ENCODE measurements around the gene CLTRN. TPM values are rescaled to one million over a fixed set of nuclear protein-coding genes. Genes with fewer than 3 reads are reported as not detected.
"Not testable (repeated sequence)": the region's sequence is repeated elsewhere in the genome, so short reads cannot be mapped to it uniquely, and the experiment has no call there.

Gene CLTRN, protein sequence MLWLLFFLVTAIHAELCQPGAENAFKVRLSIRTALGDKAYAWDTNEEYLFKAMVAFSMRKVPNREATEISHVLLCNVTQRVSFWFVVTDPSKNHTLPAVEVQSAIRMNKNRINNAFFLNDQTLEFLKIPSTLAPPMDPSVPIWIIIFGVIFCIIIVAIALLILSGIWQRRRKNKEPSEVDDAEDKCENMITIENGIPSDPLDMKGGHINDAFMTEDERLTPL
- total RNA-seq (2014; rRNA removed), result 6.1 and 9.1 TPM in 2 replicates
- percentile 48 among the genes with signal in this experiment for Bru-seq, nascent RNA
- BruChase-seq, experiment 1, labeled RNA remaining after a 6-hour chase, result percentile 81 among the genes with signal in this experiment
- percentile 65 among the genes with signal in this experiment for BruChase-seq, experiment 2, labeled RNA remaining after a 2-hour chase
- long read RNA-seq, transcript CLTRN-201 (6 exons, 1,578 nt), result major isoform, 7 of 9 reads
- long read RNA-seq, partial matches to known transcripts, result 0 of 9 reads
- long read RNA-seq, other reads (novel, unspliced or antisense), result 2 of 9 reads

DNA sequence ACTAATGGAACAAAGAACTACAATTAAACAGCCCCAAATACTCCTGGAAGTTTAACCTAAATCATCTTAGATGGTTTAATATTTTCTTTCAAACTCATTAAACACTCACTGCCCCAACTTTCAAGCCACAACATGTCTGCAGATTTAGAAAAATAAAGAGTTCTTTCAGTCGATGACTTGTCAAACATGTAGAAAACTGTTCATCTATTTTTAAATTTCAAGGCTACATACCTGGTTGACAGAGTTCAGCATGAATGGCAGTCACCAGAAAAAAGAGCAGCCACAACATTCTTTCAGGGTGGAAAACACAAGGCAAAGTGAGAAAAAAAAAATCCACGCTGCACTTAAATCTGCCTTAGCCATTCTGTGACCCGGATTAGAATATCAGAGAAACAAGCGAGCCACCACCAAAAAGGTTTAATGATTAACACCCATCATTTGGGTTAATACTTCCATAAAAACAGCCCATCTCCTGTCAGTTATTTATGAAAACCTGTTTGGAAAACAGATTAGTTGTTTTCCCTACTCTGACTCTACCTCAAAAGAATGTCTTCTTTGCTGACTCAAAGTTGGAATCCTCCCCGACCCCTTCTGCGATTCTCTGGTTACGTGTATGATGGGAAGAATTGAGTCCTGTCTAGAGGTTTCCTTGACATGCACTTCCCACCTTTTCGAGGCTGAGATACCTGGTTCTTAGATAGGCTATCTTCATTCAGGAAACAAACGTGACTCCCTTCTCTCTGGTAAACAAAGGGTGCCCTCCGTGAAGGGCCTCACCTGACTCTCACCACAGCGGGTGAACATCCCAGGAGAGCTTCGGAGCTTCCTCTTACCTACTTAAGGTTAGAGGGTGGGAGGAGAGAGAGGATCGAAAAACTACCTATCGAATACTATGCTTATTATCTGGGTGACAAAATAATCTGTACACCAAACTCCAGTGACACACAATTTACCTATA, at the start of gene CLTRN:
Gene CLTRN, minus strand, starts transcription at position 319 of the 958 bp plus-strand sequence. Its CDS starts 30 bp downstream, at position 289.
- H4K20me1 ChIP-seq (ENCODE audit: low read length), result no peaks in the 10 kb centered on the region
- H3K36me3 ChIP-seq (ENCODE audit: low read depth, low read length), result no peaks in the 10 kb centered on the region
- CTCF ChIA-PET, result no interaction called here
- H2AFZ ChIP-seq (ENCODE audit: low read length), result peak within 1 kb of the TSS; percentile 66
- H3K4me2 ChIP-seq (ENCODE audit: low read length), result peak within 1 kb of the TSS; percentile 86
- TF ChIP-seq EZH2phosphoT487 (IDR thresholded peaks at IDR 0.05; ENCODE audit: borderline replicate concordance, low read length) (no peak), EZH2 (IDR thresholded peaks at IDR 0.05; ENCODE audit: low read length, unreplicated experiment) (no peak)
- TF ChIP-seq, protein P1, sequence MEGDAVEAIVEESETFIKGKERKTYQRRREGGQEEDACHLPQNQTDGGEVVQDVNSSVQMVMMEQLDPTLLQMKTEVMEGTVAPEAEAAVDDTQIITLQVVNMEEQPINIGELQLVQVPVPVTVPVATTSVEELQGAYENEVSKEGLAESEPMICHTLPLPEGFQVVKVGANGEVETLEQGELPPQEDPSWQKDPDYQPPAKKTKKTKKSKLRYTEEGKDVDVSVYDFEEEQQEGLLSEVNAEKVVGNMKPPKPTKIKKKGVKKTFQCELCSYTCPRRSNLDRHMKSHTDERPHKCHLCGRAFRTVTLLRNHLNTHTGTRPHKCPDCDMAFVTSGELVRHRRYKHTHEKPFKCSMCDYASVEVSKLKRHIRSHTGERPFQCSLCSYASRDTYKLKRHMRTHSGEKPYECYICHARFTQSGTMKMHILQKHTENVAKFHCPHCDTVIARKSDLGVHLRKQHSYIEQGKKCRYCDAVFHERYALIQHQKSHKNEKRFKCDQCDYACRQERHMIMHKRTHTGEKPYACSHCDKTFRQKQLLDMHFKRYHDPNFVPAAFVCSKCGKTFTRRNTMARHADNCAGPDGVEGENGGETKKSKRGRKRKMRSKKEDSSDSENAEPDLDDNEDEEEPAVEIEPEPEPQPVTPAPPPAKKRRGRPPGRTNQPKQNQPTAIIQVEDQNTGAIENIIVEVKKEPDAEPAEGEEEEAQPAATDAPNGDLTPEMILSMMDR (conservative IDR thresholded peaks at IDR 0.05; ENCODE audit: low read depth, low read length), result no peak
- H3K4me1 ChIP-seq (ENCODE audit: insufficient read depth, low read length), result peaks cover 35% of the 10 kb centered on the region
- DNase-seq (peak; percentile 82), ATAC-seq (peak; percentile 60)
- H3K27ac ChIP-seq (ENCODE audit: low read length), result peak within 1 kb of the TSS; percentile 95
- TSS peak; percentile 75 for BruUV-seq (replicated peaks)
- H3F3A ChIP-seq (ENCODE audit: low read length, unreplicated experiment), result no peaks in the 10 kb centered on the region
- peak within 1 kb of the TSS; percentile 81 for H3K9ac ChIP-seq (ENCODE audit: low read length)
- intact Hi-C loops (cut with micrococcal nuclease), result loop anchor here (5.0 kb wide), 2 partner anchors 57 to 72 kb away; no protein-coding TSS in a partner anchor
- POLR2A ChIA-PET (ENCODE audit: unreplicated experiment), result no interaction called here
- no peaks in the 10 kb centered on the region for H3K9me2 ChIP-seq (replicated peaks; ENCODE audit: low read length)
- no peaks in the 10 kb centered on the region for H3K79me2 ChIP-seq (ENCODE audit: low read length)
- no peaks in the 10 kb centered on the region for H3K27me3 ChIP-seq (ENCODE audit: low read length)
- peak within 1 kb of the TSS; percentile 60 for H3K4me3 ChIP-seq (ENCODE audit: low read length)
- no peaks in the 10 kb centered on the region for H3K9me3 ChIP-seq (ENCODE audit: low read length)

DNA sequence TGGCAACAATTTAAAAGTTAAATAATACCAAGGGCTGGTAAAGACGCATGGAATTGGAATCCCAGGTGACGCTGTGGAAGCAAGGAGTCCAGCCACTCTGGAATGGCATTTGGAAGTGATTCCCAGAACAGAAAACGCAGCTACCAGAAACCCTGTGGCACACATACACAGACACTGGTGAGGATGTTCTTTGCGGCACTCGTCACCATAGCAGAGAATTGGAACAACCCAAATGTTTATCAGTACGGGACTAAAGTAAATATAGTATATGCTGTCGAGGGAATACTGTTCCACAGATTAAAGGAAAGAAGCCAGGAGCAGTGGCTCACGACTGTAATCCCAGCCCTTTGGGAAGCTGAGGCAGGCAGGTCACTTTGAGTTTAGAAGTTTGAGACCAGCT, 39.7 kb upstream of the CLTRN start:
- H3K27ac ChIP-seq (ENCODE audit: low read length); H3K27me3 ChIP-seq (ENCODE audit: low read length); DNase-seq; H3K9ac ChIP-seq (ENCODE audit: low read length); H3K9me3 ChIP-seq (ENCODE audit: low read length); ATAC-seq; CTCF ChIA-PET; H3K4me3 ChIP-seq (ENCODE audit: low read length); POLR2A ChIA-PET (ENCODE audit: unreplicated experiment); intact Hi-C loops (cut with micrococcal nuclease); BruUV-seq (replicated peaks); H4K20me1 ChIP-seq (ENCODE audit: low read length); H3K4me2 ChIP-seq (ENCODE audit: low read length); H3K9me2 ChIP-seq (replicated peaks; ENCODE audit: low read length); H3K79me2 ChIP-seq (ENCODE audit: low read length); H2AFZ ChIP-seq (ENCODE audit: low read length); H3F3A ChIP-seq (ENCODE audit: low read length, unreplicated experiment); H3K4me1 ChIP-seq (ENCODE audit: insufficient read depth, low read length): not testable (repeated sequence)
- H3K36me3 ChIP-seq (ENCODE audit: low read depth, low read length), result peaks cover 12% of the 10 kb centered on the region; the same call in 1 of the 2 replicates

DNA sequence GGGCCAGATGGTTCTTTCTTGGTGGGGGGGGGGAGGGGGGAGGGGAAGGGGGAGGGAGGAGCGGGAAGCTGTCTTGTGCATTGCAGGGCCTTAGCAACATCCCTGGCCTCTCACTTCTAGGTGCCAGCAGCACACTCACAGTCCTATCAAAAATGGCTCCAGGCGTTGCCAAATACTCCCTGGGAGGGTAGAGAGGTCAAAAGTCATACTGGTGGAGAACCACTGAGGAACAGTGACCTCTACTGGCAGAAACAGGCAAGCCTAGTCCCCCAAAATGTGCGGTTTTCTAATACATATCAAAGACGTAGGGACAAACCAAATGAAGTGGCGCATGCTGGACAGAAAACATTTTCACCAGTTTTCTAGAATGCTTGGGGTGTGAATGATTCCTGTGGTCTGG, 39.2 kb upstream of the CLTRN start:
- H3K9me2 ChIP-seq (replicated peaks; ENCODE audit: low read length); DNase-seq; H3K27ac ChIP-seq (ENCODE audit: low read length); H3K4me2 ChIP-seq (ENCODE audit: low read length); POLR2A ChIA-PET (ENCODE audit: unreplicated experiment); H2AFZ ChIP-seq (ENCODE audit: low read length); H3K4me1 ChIP-seq (ENCODE audit: insufficient read depth, low read length); H3K9me3 ChIP-seq (ENCODE audit: low read length); CTCF ChIA-PET; H3K9ac ChIP-seq (ENCODE audit: low read length); intact Hi-C loops (cut with micrococcal nuclease); H3F3A ChIP-seq (ENCODE audit: low read length, unreplicated experiment); H3K79me2 ChIP-seq (ENCODE audit: low read length); H4K20me1 ChIP-seq (ENCODE audit: low read length); BruUV-seq (replicated peaks); H3K27me3 ChIP-seq (ENCODE audit: low read length); H3K4me3 ChIP-seq (ENCODE audit: low read length): not testable (repeated sequence)
- peak; percentile 35; the same call in 1 of the 2 replicates for ATAC-seq
- peaks cover 14% of the 10 kb centered on the region; the same call in 1 of the 2 replicates for H3K36me3 ChIP-seq (ENCODE audit: low read depth, low read length)

Measured in PC-3 (cell line).